Testis (tissue), 3 donors: ENCODE data around the gene FYCO1. TPM values are rescaled to one million over a fixed set of nuclear protein-coding genes. Genes with fewer than 3 reads are reported as not detected.

Experiments used
- DNase-seq: peaks from one replicate; pipeline ENCODE4 v3.0.0-alpha.2; 2019
- H3K27ac ChIP-seq, 2 donors: fragments of 200-600 bp; sonication (generic); one replicate each; pipeline ENCODE4 v1.5.1; 2019
- H3K27me3 ChIP-seq: fragments of 200-600 bp; sonication (generic); one replicate; pipeline ENCODE4 v1.5.1; 2019
- H3K36me3 ChIP-seq: fragments of 200-600 bp; sonication (generic); one replicate; pipeline ENCODE4 v1.5.1; 2017; ENCODE audit warnings: low read depth; ENCODE audit errors: missing control alignments
- H3K4me1 ChIP-seq: fragments of 200-600 bp; sonication (generic); one replicate; pipeline ENCODE4 v1.5.1; 2019
- H3K4me3 ChIP-seq, 2 donors: fragments of 200-600 bp; sonication (generic); one replicate each; pipeline ENCODE4 v1.5.1; 2017 to 2019
- H3K9me3 ChIP-seq: fragments of 200-600 bp; sonication (generic); one replicate; pipeline ENCODE4 v1.5.1; 2017
- CTCF ChIP-seq, 3 experiments: fragments of 450-650 bp in 2 of 3; fragments of 200-600 bp in 1 of 3; sonication (generic) in 1 of 3; IDR thresholded peaks; one replicate each; pipeline ENCODE4 v1.5.1; 2016 to 2019; ENCODE audit warnings: antibody characterized with exemption in 3 of 3, mild to moderate bottlenecking in 2 of 3, moderate library complexity in 1 of 3
- POLR2A ChIP-seq: fragments of 450-650 bp; IDR thresholded peaks from one replicate; pipeline ENCODE4 v1.6.1; 2017; ENCODE audit warnings: antibody characterized with exemption, mild to moderate bottlenecking, moderate library complexity
- WGBS, 2 donors: methylation state at CpG; one replicate each; pipeline ENCODE4 v1.1.5; 2018; 5-methylcytosine and 5-hydroxymethylcytosine counted together
- intact Hi-C: fragments of 100-400 bp; cut with DNase I; formaldehyde crosslinking; loops from one replicate; pipeline ENCODE4 v1.15.1; 2023; ENCODE audit warnings: low total_unique reads
- polyA plus RNA-seq: library from polyadenylated mRNA; stranded (reverse); fragments of 350-450 nt; fragmentation: Illumina TruSeq; extraction: RNeasy Lipid Tissue Mini Kit (QIAGEN cat#74804); gene quantifications from one replicate; pipeline ENCODE4 v1.2.3, GENCODE V29; 2014; ENCODE audit warnings: low read depth, low replicate concordance; ENCODE audit not compliant: insufficient read depth
- total RNA-seq, 2 donors: library from RNA; depleted of rRNA; stranded (reverse); fragments of >200 nt; gene quantifications; one replicate each; pipeline ENCODE4 v1.2.3, GENCODE V29; 2016

Gene FYCO1
- total and polyA plus RNA-seq, 3 donors from 2014 or later = 12.8 to 24.2 (median 21.7) TPM

GRCh38 chr3:45991341-45991740 is 4.3 kb downstream of the FYCO1 start:
- Histone ChIP-seq H3K4me3 (no peak overlapping the region), H3K27me3 (no peaks in the 10 kb centered on the region), H3K4me1 (peaks cover 27% of the 10 kb centered on the region), H3K36me3 (no peaks in the 10 kb centered on the region), H3K27ac (no peak overlapping the region), H3K9me3 (no peaks in the 10 kb centered on the region)
- TF ChIP-seq CTCF (IDR thresholded peaks at IDR 0.05) (no peak), POLR2A (no peak)
- no peak for DNase-seq
- intact Hi-C loops = no loop called here
- WGBS, 2 donors = 86 to 91% methylated on average over 6 of the region's 6 CpGs

GRCh38 chr3:45990181-45990580 is 5.4 kb downstream of the FYCO1 start:
- Histone ChIP-seq H3K27me3 (no peaks in the 10 kb centered on the region), H3K9me3 (no peaks in the 10 kb centered on the region), H3K4me1 (peaks cover 38% of the 10 kb centered on the region), H3K36me3 (no peaks in the 10 kb centered on the region), H3K4me3 (no peak overlapping the region), H3K27ac (no peak overlapping the region)
- TF ChIP-seq CTCF (IDR thresholded peaks at IDR 0.05) (no peak), POLR2A (no peak)
- 62 to 88% methylated on average over 3 of the region's 3 CpGs for WGBS, 2 donors
- intact Hi-C loops = no loop called here
- no peak for DNase-seq

GRCh38 chr3:45988804-45989203 is 6.8 kb downstream of the FYCO1 start:
- WGBS, 2 donors = 72 to 89% methylated on average over 2 of the region's 2 CpGs
- intact Hi-C loops = no loop called here
- no peak for DNase-seq
- no peaks in the 10 kb centered on the region for H3K27me3 ChIP-seq
- H3K4me3 ChIP-seq = no peak overlapping the region
- H3K27ac ChIP-seq = no peak overlapping the region
- no peaks in the 10 kb centered on the region for H3K9me3 ChIP-seq
- H3K36me3 ChIP-seq = no peaks in the 10 kb centered on the region
- no peak for TF ChIP-seq CTCF (IDR thresholded peaks at IDR 0.05)
- TF ChIP-seq POLR2A = no peak
- peaks cover 33% of the 10 kb centered on the region for H3K4me1 ChIP-seq

GRCh38 chr3:45988362-45988761 is 7.3 kb downstream of the FYCO1 start:
- H3K4me1 ChIP-seq = peaks cover 33% of the 10 kb centered on the region
- intact Hi-C loops = no loop called here
- DNase-seq = no peak
- no peaks in the 10 kb centered on the region for H3K36me3 ChIP-seq
- peak overlapping the region; percentile 21 to 44 for H3K27ac ChIP-seq
- no peaks in the 10 kb centered on the region for H3K9me3 ChIP-seq
- no peaks in the 10 kb centered on the region for H3K27me3 ChIP-seq
- TF ChIP-seq POLR2A = no peak
- no peak for TF ChIP-seq CTCF (IDR thresholded peaks at IDR 0.05)
- H3K4me3 ChIP-seq = no peak overlapping the region
- WGBS, 2 donors = 92 to 95% methylated on average over 4 of the region's 4 CpGs

- no peak for TF ChIP-seq POLR2A
- no peak for TF ChIP-seq CTCF (IDR thresholded peaks at IDR 0.05)
- H3K27me3 ChIP-seq = no peaks in the 10 kb centered on the region
- 34 to 44% methylated on average over 6 to 8 of the region's 8 CpGs for WGBS, 2 donors
- no peaks in the 10 kb centered on the region for H3K36me3 ChIP-seq
- H3K27ac ChIP-seq = peak overlapping the region; percentile 21 to 44
- H3K4me1 ChIP-seq = peaks cover 33% of the 10 kb centered on the region
- intact Hi-C loops = no loop called here
- H3K4me3 ChIP-seq = no peak overlapping the region
- DNase-seq = peak; percentile 61
- no peaks in the 10 kb centered on the region for H3K9me3 ChIP-seq
These were observed 8.0 kb downstream of the FYCO1 start for GRCh38 chr3:45987368-45988291.
